Upper lobe of left lung (tissue), 6 donors: ENCODE data around the gene MYT1. TPM values are rescaled to one million over a fixed set of nuclear protein-coding genes. Genes with fewer than 3 reads are reported as not detected.

Experiments used
- ATAC-seq, 2 donors: fragments of 200-7000 bp; cut with Tn5 transposase; one replicate each; pipeline ENCODE4 v1.9.1; 2022; ENCODE audit warnings: mild to moderate bottlenecking in 2 of 2, moderate library complexity in 2 of 2; ENCODE audit not compliant: low FRiP score in 2 of 2
- DNase-seq, 2 donors: peaks; one replicate each; pipeline ENCODE4 v3.0.0-alpha.2; 2019 to 2020
- H3K27ac ChIP-seq, 4 donors: fragments of 200-600 bp; sonication (generic); one replicate each; pipeline ENCODE4 v1.5.1; 2016 to 2019
- H3K27me3 ChIP-seq, 4 donors: fragments of 200-600 bp; sonication (generic); one replicate each; pipeline ENCODE4 v1.5.1; 2017 to 2019
- H3K36me3 ChIP-seq, 4 donors: fragments of 200-600 bp; sonication (generic); one replicate each; pipeline ENCODE4 v1.5.1; 2016 to 2019
- H3K4me1 ChIP-seq, 4 donors: fragments of 200-600 bp; sonication (generic); one replicate each; pipeline ENCODE4 v1.5.1; 2018 to 2019
- H3K4me3 ChIP-seq, 4 donors: fragments of 200-600 bp; sonication (generic); one replicate each; pipeline ENCODE4 v1.5.1; 2017 to 2019; ENCODE audit warnings: mild to moderate bottlenecking in 2 of 4, moderate library complexity in 1 of 4
- H3K9me3 ChIP-seq, 4 donors: fragments of 200-600 bp; sonication (generic); one replicate each; pipeline ENCODE4 v1.5.1; 2018 to 2019
- CTCF ChIP-seq, 6 experiments: fragments of 450-650 bp in 4 of 6; fragments of 200-600 bp in 2 of 6; sonication (generic) in 2 of 6; IDR thresholded peaks; one replicate each; pipeline ENCODE4 v1.5.1; 2016 to 2019; ENCODE audit warnings: antibody characterized with exemption in 6 of 6
- EP300 ChIP-seq, 4 donors: sonication (generic); formaldehyde crosslinking; IDR thresholded peaks; one replicate each; pipeline ENCODE4 v1.5.1; 2017; ENCODE audit warnings: antibody characterized with exemption in 4 of 4, control low read depth in 2 of 4
- POLR2A ChIP-seq, 4 donors: fragments of 450-650 bp; IDR thresholded peaks; one replicate each; pipeline ENCODE4 v1.5.1; 2016 to 2017; ENCODE audit warnings: antibody characterized with exemption in 4 of 4, mild to moderate bottlenecking in 2 of 4
- POLR2AphosphoS5 ChIP-seq, 2 donors: sonication (generic); formaldehyde crosslinking; IDR thresholded peaks; one replicate each; pipeline ENCODE4 v1.5.1; 2017; ENCODE audit warnings: antibody characterized with exemption in 2 of 2
- WGBS, 2 donors: methylation state at CpG; one replicate each; pipeline ENCODE4 v1.1.5; 2017 to 2018; 5-methylcytosine and 5-hydroxymethylcytosine counted together
- total RNA-seq, 6 donors: library from RNA; depleted of rRNA in 4 of 6; stranded (reverse); fragments of >200 nt in 4 of 6; gene quantifications; one replicate each; pipeline versions ENCODE4 v1.1.0 to v1.2.1, GENCODE V29; 2016 to 2021
- donor health status: DM: no; HTN: no; CAD: no; lungs with moderate emphysema.
- donor health status: DM: no; HTN: yes; CAD: no; lungs with severe emphysema.

The MYT1 gene
- total RNA-seq, 6 donors from 2014 or later, result 0.09 to 3.1 TPM; not detected in 4

- 90 to 92% methylated on average over 9 of the region's 9 CpGs for WGBS, 2 donors
- TF ChIP-seq CTCF (IDR thresholded peaks at IDR 0.05), result no peak
- no peak for TF ChIP-seq EP300 (IDR thresholded peaks at IDR 0.05)
- no peak for TF ChIP-seq POLR2AphosphoS5 (IDR thresholded peaks at IDR 0.05)
- TF ChIP-seq POLR2A (IDR thresholded peaks at IDR 0.05), result no peak
- no peaks in the 10 kb centered on the region for H3K27me3 ChIP-seq
- no peak overlapping the region for H3K27ac ChIP-seq
- no peak for ATAC-seq
- no peaks in the 10 kb centered on the region for H3K36me3 ChIP-seq
- H3K9me3 ChIP-seq, result no peaks in the 10 kb centered on the region
- no peak for DNase-seq
- no peaks in the 10 kb centered on the region for H3K4me1 ChIP-seq
- H3K4me3 ChIP-seq, result no peak overlapping the region
Observed at GRCh38 chr20:64198347-64198746, 34.1 kb downstream of the MYT1 start.

GRCh38 chr20:64199395-64199794, 35.1 kb downstream of the MYT1 start:
- ATAC-seq, result no peak
- no peaks in the 10 kb centered on the region for H3K27me3 ChIP-seq
- no peak overlapping the region for H3K27ac ChIP-seq
- no peak overlapping the region for H3K4me3 ChIP-seq
- H3K9me3 ChIP-seq, result no peaks in the 10 kb centered on the region
- no peaks in the 10 kb centered on the region for H3K4me1 ChIP-seq
- no peak for DNase-seq
- 76 to 78% methylated on average over 7 to 8 of the region's 8 CpGs for WGBS, 2 donors
- TF ChIP-seq CTCF (IDR thresholded peaks at IDR 0.05), result no peak
- no peak for TF ChIP-seq POLR2AphosphoS5 (IDR thresholded peaks at IDR 0.05)
- no peak for TF ChIP-seq POLR2A (IDR thresholded peaks at IDR 0.05)
- TF ChIP-seq EP300 (IDR thresholded peaks at IDR 0.05), result no peak
- no peaks in the 10 kb centered on the region for H3K36me3 ChIP-seq

DNA sequence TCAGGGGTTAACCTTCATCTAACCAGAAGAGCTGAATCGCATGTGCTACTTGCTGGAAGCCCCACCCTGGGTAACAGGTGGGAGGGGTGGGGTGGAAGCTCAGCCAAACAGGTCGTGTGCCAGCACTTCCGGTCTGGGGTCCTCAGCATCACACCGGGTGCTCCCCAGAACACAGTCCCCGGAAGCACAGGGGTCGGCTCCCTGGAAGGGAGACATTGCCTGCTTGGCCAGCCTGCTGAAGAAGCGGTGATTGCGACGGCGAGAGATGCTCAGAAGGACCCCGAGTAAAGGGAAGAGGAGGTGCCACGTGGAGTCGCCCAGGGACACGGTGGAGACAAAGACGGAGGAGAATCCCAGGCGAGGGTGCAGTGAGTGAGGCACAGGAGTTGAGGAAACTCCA, 36.5 kb downstream of the MYT1 start:
- no peak for DNase-seq
- TF ChIP-seq CTCF (IDR thresholded peaks at IDR 0.05) (no peak), POLR2AphosphoS5 (IDR thresholded peaks at IDR 0.05) (no peak), EP300 (IDR thresholded peaks at IDR 0.05) (no peak), POLR2A (IDR thresholded peaks at IDR 0.05) (no peak)
- Histone ChIP-seq H3K9me3 (no peaks in the 10 kb centered on the region), H3K4me3 (no peak overlapping the region), H3K27ac (no peak overlapping the region), H3K4me1 (no peaks in the 10 kb centered on the region), H3K36me3 (no peaks in the 10 kb centered on the region), H3K27me3 (no peaks in the 10 kb centered on the region)
- no peak for ATAC-seq
- WGBS, 2 donors, result 82 to 83% methylated on average over 16 of the region's 16 CpGs

- Histone ChIP-seq H3K27ac (no peak overlapping the region), H3K27me3 (no peaks in the 10 kb centered on the region), H3K4me1 (no peaks in the 10 kb centered on the region), H3K9me3 (no peaks in the 10 kb centered on the region), H3K4me3 (no peak overlapping the region), H3K36me3 (no peaks in the 10 kb centered on the region)
- ATAC-seq (no peak), DNase-seq (no peak)
- WGBS, 2 donors, result 90 to 92% methylated on average over 33 to 34 of the region's 35 CpGs
- no peak for TF ChIP-seq CTCF (IDR thresholded peaks at IDR 0.05)
- no peak for TF ChIP-seq EP300 (IDR thresholded peaks at IDR 0.05)
- no peak for TF ChIP-seq POLR2AphosphoS5 (IDR thresholded peaks at IDR 0.05)
- no peak for TF ChIP-seq POLR2A (IDR thresholded peaks at IDR 0.05)
Observed at GRCh38 chr20:64201653-64202052, 37.4 kb downstream of the MYT1 start.

- H3K4me1 ChIP-seq, result no peaks in the 10 kb centered on the region
- H3K27me3 ChIP-seq, result no peaks in the 10 kb centered on the region
- no peak for ATAC-seq
- no peak overlapping the region for H3K27ac ChIP-seq
- no peak for DNase-seq
- H3K4me3 ChIP-seq, result no peak overlapping the region
- TF ChIP-seq POLR2AphosphoS5 (IDR thresholded peaks at IDR 0.05) (no peak), POLR2A (IDR thresholded peaks at IDR 0.05) (no peak), EP300 (IDR thresholded peaks at IDR 0.05) (no peak)
- H3K36me3 ChIP-seq, result no peaks in the 10 kb centered on the region
- WGBS, 2 donors, result 73 to 75% methylated on average over 13 to 17 of the region's 17 CpGs
- H3K9me3 ChIP-seq, result no peaks in the 10 kb centered on the region
Observed at GRCh38 chr20:64203037-64203777, 39.0 kb downstream of the MYT1 start.
